ENCODE results near the gene ACAD8. TPM values are rescaled to one million over a fixed set of nuclear protein-coding genes. Genes with fewer than 3 reads are reported as not detected.

ACAD8 gene
- 14.8 and 18.8 TPM in 2 replicates for total RNA-seq

GRCh38 chr11:134253188-134253993 is at the start of gene ACAD8, which contains the start of gene THYN1:
TSS of gene ACAD8 (plus strand) at chr11:134253568. CDS start at chr11:134253601, 33 bp downstream.
TSS of gene THYN1 (minus strand) at chr11:134253352. CDS start at chr11:134252882, 470 bp downstream.

GRCh38 chr11:134223836-134224709 is 29.3 kb upstream of the ACAD8 start, which contains the start of the genes NCAPD3 and VPS26B:
TSS of gene NCAPD3 (minus strand) at chr11:134223967. CDS start at chr11:134223926, 41 bp downstream.
TSS of gene VPS26B (plus strand) at chr11:134224671. CDS start at chr11:134225123, 452 bp downstream.

GRCh38 chr11:134275534-134276395 is 22.4 kb downstream of the ACAD8 start, which contains the start of gene GLB1L3:
TSS of gene GLB1L3 (plus strand) at chr11:134276379. CDS start at chr11:134276741, 362 bp downstream.

Other genes with a start within 250 kb of the ACAD8 start
- gene JAM3, start 184.5 kb upstream of the ACAD8 start, total RNA-seq = 64.0 and 75.3 TPM in 2 replicates
- 5.3 and 8.4 TPM in 2 replicates for gene NCAPD3, start 29.6 kb upstream of the ACAD8 start, total RNA-seq
- gene VPS26B, start 28.9 kb upstream of the ACAD8 start, total RNA-seq = 33.9 and 36.9 TPM in 2 replicates
- 69.8 and 90.0 TPM in 2 replicates for gene THYN1, start 216 bp upstream of the ACAD8 start, total RNA-seq
- not detected in 2 replicates for gene GLB1L3, start 22.8 kb downstream of the ACAD8 start, total RNA-seq
- 0.09 TPM in 1 of 2 replicates, not detected in the other for gene GLB1L2, start 78.4 kb downstream of the ACAD8 start, total RNA-seq
- under 0.01 TPM in 1 of 2 replicates, not detected in the other for gene B3GAT1, start 158.7 kb downstream of the ACAD8 start, total RNA-seq

All from bronchial smooth muscle cell (primary cell).